ENCODE data around the gene EIF1AY. TPM values are rescaled to one million over a fixed set of nuclear protein-coding genes. Genes with fewer than 3 reads are reported as not detected.

The EIF1AY gene
- total RNA-seq, 1 experiment from 2014 or later: not detected

GRCh38 chrY:20576506-20576905 lies 930 bp downstream of the EIF1AY start:
- CTCF ChIA-PET: no interaction called here
- no peak for TF ChIP-seq EZH2 (IDR thresholded peaks at IDR 0.05; ENCODE audit: borderline replicate concordance, low read depth, low read length, poor library complexity, severe bottlenecking)
- no peak for TF ChIP-seq CTCF (conservative IDR thresholded peaks at IDR 0.05; ENCODE audit: low read depth, low read length)
- Histone ChIP-seq H3K4me1 (ENCODE audit: insufficient read depth, low read length, poor library complexity, severe bottlenecking) (no peaks in the 10 kb centered on the region), H3K27me3 (replicated peaks; ENCODE audit: insufficient read depth, low read depth, low read length, poor library complexity) (no peaks in the 10 kb centered on the region), H3K4me3 (ENCODE audit: low read depth, low read length, poor library complexity, severe bottlenecking) (no peak overlapping the region), H3K9me3 (ENCODE audit: low read depth, low read length, poor library complexity, severe bottlenecking) (no peaks in the 10 kb centered on the region), H3K27ac (ENCODE audit: low read depth, low read length, poor library complexity, severe bottlenecking) (no peak overlapping the region), H3K36me3 (ENCODE audit: insufficient read depth, low read length, poor library complexity, severe bottlenecking) (no peaks in the 10 kb centered on the region)
- no TSS peak for BruUV-seq (replicated peaks)
- POLR2A ChIA-PET (ENCODE audit: low non-redundant PET): no interaction called here
- intact Hi-C loops (cut with micrococcal nuclease; ENCODE audit: unreplicated experiment): no loop called here
- DNase-seq (ENCODE audit: low spot score): no peak

DNA sequence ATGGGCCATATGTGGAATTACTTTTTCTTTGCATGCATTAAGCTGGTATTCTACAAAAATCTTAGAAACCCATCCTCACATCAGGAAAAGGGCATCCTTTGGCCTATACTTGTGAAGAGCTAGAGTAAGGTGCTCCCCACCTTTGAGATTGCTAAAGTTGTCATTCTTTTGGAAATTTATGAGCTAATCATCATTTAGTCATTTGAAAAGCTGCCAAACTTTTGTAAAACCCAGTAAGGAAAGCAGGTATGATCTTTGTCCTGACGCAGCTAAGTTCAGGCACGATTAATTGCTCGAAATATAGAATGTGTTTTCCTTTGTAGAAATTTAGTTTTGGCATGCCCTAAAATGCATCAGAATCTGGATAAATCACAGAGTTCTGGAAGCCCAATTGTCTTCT lies 2.6 kb downstream of the EIF1AY start:
- no peak overlapping the region for H3K27ac ChIP-seq (ENCODE audit: low read depth, low read length, poor library complexity, severe bottlenecking)
- TF ChIP-seq EZH2 (IDR thresholded peaks at IDR 0.05; ENCODE audit: borderline replicate concordance, low read depth, low read length, poor library complexity, severe bottlenecking): no peak
- no peak for TF ChIP-seq CTCF (conservative IDR thresholded peaks at IDR 0.05; ENCODE audit: low read depth, low read length)
- POLR2A ChIA-PET (ENCODE audit: low non-redundant PET): no interaction called here
- no peak for DNase-seq (ENCODE audit: low spot score)
- H3K27me3 ChIP-seq (replicated peaks; ENCODE audit: insufficient read depth, low read depth, low read length, poor library complexity): no peaks in the 10 kb centered on the region
- BruUV-seq (replicated peaks): no TSS peak
- intact Hi-C loops (cut with micrococcal nuclease; ENCODE audit: unreplicated experiment): no loop called here
- no peaks in the 10 kb centered on the region for H3K9me3 ChIP-seq (ENCODE audit: low read depth, low read length, poor library complexity, severe bottlenecking)
- no peak overlapping the region for H3K4me3 ChIP-seq (ENCODE audit: low read depth, low read length, poor library complexity, severe bottlenecking)
- no peaks in the 10 kb centered on the region for H3K4me1 ChIP-seq (ENCODE audit: insufficient read depth, low read length, poor library complexity, severe bottlenecking)
- no peaks in the 10 kb centered on the region for H3K36me3 ChIP-seq (ENCODE audit: insufficient read depth, low read length, poor library complexity, severe bottlenecking)
- CTCF ChIA-PET: no interaction called here

- Histone ChIP-seq H3K27ac (ENCODE audit: low read depth, low read length, poor library complexity, severe bottlenecking) (no peak overlapping the region), H3K9me3 (ENCODE audit: low read depth, low read length, poor library complexity, severe bottlenecking) (no peaks in the 10 kb centered on the region), H3K36me3 (ENCODE audit: insufficient read depth, low read length, poor library complexity, severe bottlenecking) (no peaks in the 10 kb centered on the region), H3K4me1 (ENCODE audit: insufficient read depth, low read length, poor library complexity, severe bottlenecking) (no peaks in the 10 kb centered on the region), H3K27me3 (replicated peaks; ENCODE audit: insufficient read depth, low read depth, low read length, poor library complexity) (no peaks in the 10 kb centered on the region), H3K4me3 (ENCODE audit: low read depth, low read length, poor library complexity, severe bottlenecking) (no peak overlapping the region)
- no peak for TF ChIP-seq CTCF (conservative IDR thresholded peaks at IDR 0.05; ENCODE audit: low read depth, low read length)
- ChIA-PET CTCF (no interaction called here), POLR2A (ENCODE audit: low non-redundant PET) (no interaction called here)
- no peak for DNase-seq (ENCODE audit: low spot score)
- BruUV-seq (replicated peaks): no TSS peak
- intact Hi-C loops (cut with micrococcal nuclease; ENCODE audit: unreplicated experiment): no loop called here
Observed at GRCh38 chrY:20581687-20582086, 6.1 kb downstream of the EIF1AY start.
